GM23338 (cell line): ENCODE measurements around the gene DKK1. TPM values are rescaled to one million over a fixed set of nuclear protein-coding genes. Genes with fewer than 3 reads are reported as not detected.

Experiments
- ATAC-seq: fragments of 200-7000 bp; cut with Tn5 transposase; 3 replicates; pipeline ENCODE4 v1.9.1; 2020
- DNase-seq: peaks from one replicate; pipeline ENCODE4 v3.0.0-alpha.2; 2015; ENCODE audit warnings: low spot score
- H2AFZ ChIP-seq: fragments of 200-600 bp; sonication (generic); 2 replicates; pipeline ENCODE4 v1.8.0; 2016; ENCODE audit warnings: antibody characterized with exemption, mild to moderate bottlenecking, moderate library complexity
- H3F3A ChIP-seq: fragments of 200-600 bp; sonication (generic); replicated peaks from 2 replicates; pipeline ENCODE4 v1.8.0; 2017; ENCODE audit warnings: antibody characterized with exemption, mixed run types, low read depth
- H3K27ac ChIP-seq: fragments of 200-600 bp; sonication (generic); 2 replicates; pipeline ENCODE4 v1.6.1; 2016; ENCODE audit warnings: low read depth
- H3K27me3 ChIP-seq: fragments of 200-600 bp; sonication (generic); 2 replicates; pipeline ENCODE4 v1.8.0; 2016; ENCODE audit warnings: mild to moderate bottlenecking, mixed run types, moderate library complexity; ENCODE audit not compliant: insufficient read depth
- H3K36me3 ChIP-seq: fragments of 200-600 bp; sonication (generic); 2 replicates; pipeline ENCODE4 v1.8.0; 2016; ENCODE audit warnings: mild to moderate bottlenecking; ENCODE audit not compliant: insufficient read depth
- H3K4me1 ChIP-seq: fragments of 200-600 bp; sonication (generic); 2 replicates; pipeline ENCODE4 v1.8.0; 2016; ENCODE audit warnings: mild to moderate bottlenecking, moderate library complexity; ENCODE audit not compliant: insufficient read depth
- H3K4me2 ChIP-seq: fragments of 200-600 bp; sonication (generic); 2 replicates; pipeline ENCODE4 v1.7.1; 2017; ENCODE audit warnings: mixed run types
- H3K4me3 ChIP-seq: fragments of 200-600 bp; sonication (generic); 2 replicates; pipeline ENCODE4 v1.6.1; 2016; ENCODE audit warnings: mixed run types
- H3K79me2 ChIP-seq: fragments of 200-600 bp; sonication (generic); replicated peaks from 2 replicates; pipeline ENCODE4 v1.8.0; 2017; ENCODE audit warnings: mild to moderate bottlenecking; ENCODE audit not compliant: insufficient read depth
- H3K9me2 ChIP-seq: fragments of 200-600 bp; sonication (generic); 2 replicates; pipeline ENCODE4 v1.8.0; 2017; ENCODE audit not compliant: insufficient read depth
- H4K20me1 ChIP-seq: fragments of 200-600 bp; sonication (generic); replicated peaks from 2 replicates; pipeline ENCODE4 v1.8.0; 2017; ENCODE audit warnings: mild to moderate bottlenecking; ENCODE audit not compliant: insufficient read depth
- H3K27ac Mint-ChIP-seq: 2 replicates; pipeline ENCODE4 v1.8.0; 2020; ENCODE audit warnings: inconsistent platforms, mild to moderate bottlenecking, moderate library complexity, mixed read lengths
- H3K27me3 Mint-ChIP-seq: 3 replicates; pipeline ENCODE4 v1.8.0; 2022; ENCODE audit warnings: low read depth, mild to moderate bottlenecking, moderate library complexity, mixed read lengths, inconsistent platforms; ENCODE audit not compliant: insufficient read depth, poor library complexity
- H3K36me3 Mint-ChIP-seq: 3 replicates; pipeline ENCODE4 v1.8.0; 2021; ENCODE audit warnings: low read depth, mild to moderate bottlenecking, inconsistent platforms, moderate library complexity, mixed read lengths
- H3K4me1 Mint-ChIP-seq: 3 replicates; pipeline ENCODE4 v1.8.0; 2020; ENCODE audit warnings: mild to moderate bottlenecking, inconsistent platforms, mixed read lengths
- H3K4me3 Mint-ChIP-seq: 3 replicates; pipeline ENCODE4 v1.8.0; 2021; ENCODE audit warnings: moderate library complexity, mild to moderate bottlenecking, inconsistent platforms, mixed read lengths
- H3K9me3 Mint-ChIP-seq: 3 replicates; pipeline ENCODE4 v1.8.0; 2020; ENCODE audit warnings: moderate library complexity, mild to moderate bottlenecking, inconsistent platforms, mixed read lengths
- CREB1 ChIP-seq: fragments of 250-450 bp; sonication (Bioruptor Pico); IDR thresholded peaks from 2 replicates; pipeline ENCODE4 v1.5.0; 2020; ENCODE audit warnings: low read depth, mild to moderate bottlenecking, moderate library complexity
- CTCF ChIP-seq, 2 experiments: fragments of 200-600 bp in 1 of 2; sonication (generic) in 1 of 2; conservative IDR thresholded peaks; 2 replicates each; pipeline versions ENCODE4 v1.5.1 to v1.6.1; 2016 to 2017; ENCODE audit warnings: antibody characterized with exemption in 2 of 2, low read depth in 2 of 2, mild to moderate bottlenecking in 2 of 2, moderate library complexity in 1 of 2
- ETS1 ChIP-seq: IDR thresholded peaks from 2 replicates; pipeline ENCODE4 v1.6.1; 2016; ENCODE audit warnings: antibody characterized with exemption
- EZH2 ChIP-seq: fragments of 200-600 bp; sonication (generic); IDR thresholded peaks from one replicate; pipeline ENCODE4 v1.8.0; 2017; ENCODE audit warnings: antibody characterized with exemption, mild to moderate bottlenecking, low read depth; ENCODE audit not compliant: unreplicated experiment
- EZH2phosphoT487 ChIP-seq: fragments of 200-600 bp; sonication (generic); IDR thresholded peaks from one replicate; pipeline ENCODE4 v1.8.1; 2018; ENCODE audit warnings: antibody characterized with exemption; ENCODE audit not compliant: unreplicated experiment
- NANOG ChIP-seq: IDR thresholded peaks from 2 replicates; pipeline ENCODE4 v1.6.1; 2016; ENCODE audit warnings: antibody characterized with exemption, borderline replicate concordance
- REST ChIP-seq: IDR thresholded peaks from one replicate; pipeline ENCODE4 v1.6.1; 2018; ENCODE audit warnings: antibody characterized with exemption; ENCODE audit not compliant: unreplicated experiment
- STAT1 ChIP-seq: IDR thresholded peaks from one replicate; pipeline ENCODE4 v1.6.1; 2016; ENCODE audit warnings: antibody characterized with exemption; ENCODE audit not compliant: unreplicated experiment
- ZNF114 ChIP-seq: fragments of 250-450 bp; sonication (Bioruptor Pico); IDR thresholded peaks from 2 replicates; pipeline ENCODE4 v1.5.0; 2020; ENCODE audit warnings: mild to moderate bottlenecking, moderate library complexity
- ZNF331 ChIP-seq: fragments of 250-450 bp; sonication (Bioruptor Pico); IDR thresholded peaks from 2 replicates; pipeline ENCODE4 v1.5.0; 2020; ENCODE audit warnings: low read depth, mild to moderate bottlenecking, moderate library complexity
- polyA plus RNA-seq: library from polyadenylated mRNA; unstranded; fragments of >200 nt; fragmentation: Nextera tagmentation; extraction: Ambion mirVana; gene quantifications from 2 replicates; pipeline ENCODE4 v1.2.1, GENCODE V29; 2016
- total RNA-seq: library from RNA; depleted of rRNA; stranded (reverse); fragments of >200 nt; shearing (Covaris generic); gene quantifications from 2 replicates; pipeline ENCODE4 v1.2.3, GENCODE V29; 2014

DKK1 gene
- total and polyA plus RNA-seq, 2 experiments from 2014 or later = 0.45 TPM; not detected in 1

GRCh38 chr10:52357971-52358370 lies 43.9 kb downstream of the DKK1 start:
- H3K79me2 ChIP-seq = no peaks in the 10 kb centered on the region
- ATAC-seq (no peak), DNase-seq (no peak)
- Mint-ChIP-seq H3K4me1 (no peaks in the 10 kb centered on the region), H3K36me3 (no peaks in the 10 kb centered on the region), H3K27me3 (no peaks in the 10 kb centered on the region), H3K27ac (no peak overlapping the region), H3K4me3 (no peak overlapping the region), H3K9me3 (peaks cover 4% of the 10 kb centered on the region; the same call in 1 of the 3 replicates)
- H3K27ac ChIP-seq = no peak overlapping the region
- no peaks in the 10 kb centered on the region for H3K27me3 ChIP-seq
- H3K36me3 ChIP-seq = no peaks in the 10 kb centered on the region
- H3K4me1 ChIP-seq = no peaks in the 10 kb centered on the region
- H4K20me1 ChIP-seq = no peaks in the 10 kb centered on the region
- H2AFZ ChIP-seq = no peak overlapping the region
- no peak overlapping the region for H3K4me2 ChIP-seq
- TF ChIP-seq STAT1 (no peak), REST (no peak), ZNF331 (CRISPR knock-in tag) (no peak), CTCF (conservative IDR thresholded peaks at IDR 0.05; ENCODE audit: low read depth in 2 of 2) (no peak), EZH2 (no peak)
- H3K9me2 ChIP-seq = no peaks in the 10 kb centered on the region
- H3F3A ChIP-seq = no peaks in the 10 kb centered on the region
- no peak overlapping the region for H3K4me3 ChIP-seq

GRCh38 chr10:52359441-52359840 lies 45.4 kb downstream of the DKK1 start:
- Histone ChIP-seq H4K20me1 (no peaks in the 10 kb centered on the region), H3K9me2 (no peaks in the 10 kb centered on the region), H2AFZ (no peak overlapping the region), H3K4me2 (no peak overlapping the region), H3K27ac (no peak overlapping the region), H3K4me1 (no peaks in the 10 kb centered on the region), H3K79me2 (no peaks in the 10 kb centered on the region), H3F3A (no peaks in the 10 kb centered on the region), H3K36me3 (no peaks in the 10 kb centered on the region), H3K4me3 (no peak overlapping the region), H3K27me3 (no peaks in the 10 kb centered on the region)
- H3K27me3 Mint-ChIP-seq = no peaks in the 10 kb centered on the region
- peaks cover 15% of the 10 kb centered on the region; the same call in 2 of the 3 replicates for H3K9me3 Mint-ChIP-seq
- DNase-seq = no peak
- no peak overlapping the region for H3K27ac Mint-ChIP-seq
- no peaks in the 10 kb centered on the region for H3K4me1 Mint-ChIP-seq
- H3K36me3 Mint-ChIP-seq = peaks cover under 1% of the 10 kb centered on the region; the same call in 1 of the 3 replicates
- no peak overlapping the region for H3K4me3 Mint-ChIP-seq
- no peak for ATAC-seq
- TF ChIP-seq CREB1 (CRISPR knock-in tag) (no peak), EZH2 (no peak), ZNF114 (CRISPR knock-in tag) (no peak), STAT1 (no peak), EZH2phosphoT487 (no peak), CTCF (conservative IDR thresholded peaks at IDR 0.05; ENCODE audit: low read depth in 2 of 2) (no peak), REST (no peak), ETS1 (no peak), NANOG (no peak), ZNF331 (CRISPR knock-in tag) (no peak)
